ENCODE data around the gene BGLAP. TPM values are rescaled to one million over a fixed set of nuclear protein-coding genes. Genes with fewer than 3 reads are reported as not detected.
A peak's percentile ranks its signal among the peaks of the same experiment; 100 is the strongest.
"Not testable (repeated sequence)": the region's sequence is repeated elsewhere in the genome, so short reads cannot be mapped to it uniquely, and the experiment has no call there.

Gene BGLAP
- total RNA-seq, 2 donors from 2014 or later, result 0.52 TPM; not detected in 1

DNA sequence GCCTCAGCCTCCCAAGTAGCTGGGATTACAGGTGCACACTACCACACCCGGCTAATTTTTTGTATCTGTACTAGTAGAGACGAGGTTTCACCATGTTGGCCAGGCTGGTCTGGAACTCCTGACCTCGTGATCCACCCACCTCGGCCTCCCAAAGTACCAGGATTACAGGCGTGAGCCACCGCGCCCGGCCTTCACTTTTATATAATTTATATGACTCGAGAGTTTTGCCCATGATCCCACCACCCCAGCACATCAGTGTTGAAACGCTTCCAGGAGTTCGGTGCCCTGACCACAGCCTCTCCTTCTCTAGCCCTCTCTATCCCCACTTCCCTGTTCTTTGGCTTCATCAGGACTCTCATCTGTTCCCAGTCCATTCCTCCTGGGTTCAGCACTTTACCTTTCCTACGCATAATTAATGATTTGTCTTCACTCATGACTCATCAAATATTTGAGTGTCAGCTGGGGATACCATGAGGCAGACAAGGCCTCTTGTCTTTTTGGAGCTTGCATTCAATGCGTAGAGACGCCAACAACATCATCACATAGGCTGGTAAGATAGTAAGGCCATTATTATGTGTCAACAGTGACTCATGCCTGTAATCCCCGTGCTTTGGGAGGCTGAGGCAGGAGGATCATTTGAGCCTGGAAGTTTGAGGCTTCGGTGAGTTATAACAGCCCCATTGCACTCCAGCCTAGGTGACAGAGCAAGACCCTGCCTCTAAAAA is 27.8 kb upstream of the BGLAP start:
- TF ChIP-seq POLR2A (IDR thresholded peaks at IDR 0.05), result no peak
- no peaks in the 10 kb centered on the region for H3K27me3 ChIP-seq
- H3K4me1 ChIP-seq, result peaks cover 39% of the 10 kb centered on the region
- intact Hi-C loops (cut with DNase I), result no loop called here
- peak overlapping the region in 2 of 4 donors; percentile 89 to 99 for H3K27ac ChIP-seq
- DNase-seq (no peak), ATAC-seq (no peak)
- H3K36me3 ChIP-seq (replicated peaks in 1 of 2; ENCODE audit: insufficient read depth in 1 of 2, low read depth in 2 of 2), result peaks cover 0 to 2% of the 10 kb centered on the region in 2 donors
- peak overlapping the region in 1 of 2 donors; percentile 60 for H3K4me3 ChIP-seq
- H3K9me3 ChIP-seq, result no peaks in the 10 kb centered on the region
- WGBS, 2 donors, result 77 to 81% methylated on average over 16 of the region's 16 CpGs

DNA sequence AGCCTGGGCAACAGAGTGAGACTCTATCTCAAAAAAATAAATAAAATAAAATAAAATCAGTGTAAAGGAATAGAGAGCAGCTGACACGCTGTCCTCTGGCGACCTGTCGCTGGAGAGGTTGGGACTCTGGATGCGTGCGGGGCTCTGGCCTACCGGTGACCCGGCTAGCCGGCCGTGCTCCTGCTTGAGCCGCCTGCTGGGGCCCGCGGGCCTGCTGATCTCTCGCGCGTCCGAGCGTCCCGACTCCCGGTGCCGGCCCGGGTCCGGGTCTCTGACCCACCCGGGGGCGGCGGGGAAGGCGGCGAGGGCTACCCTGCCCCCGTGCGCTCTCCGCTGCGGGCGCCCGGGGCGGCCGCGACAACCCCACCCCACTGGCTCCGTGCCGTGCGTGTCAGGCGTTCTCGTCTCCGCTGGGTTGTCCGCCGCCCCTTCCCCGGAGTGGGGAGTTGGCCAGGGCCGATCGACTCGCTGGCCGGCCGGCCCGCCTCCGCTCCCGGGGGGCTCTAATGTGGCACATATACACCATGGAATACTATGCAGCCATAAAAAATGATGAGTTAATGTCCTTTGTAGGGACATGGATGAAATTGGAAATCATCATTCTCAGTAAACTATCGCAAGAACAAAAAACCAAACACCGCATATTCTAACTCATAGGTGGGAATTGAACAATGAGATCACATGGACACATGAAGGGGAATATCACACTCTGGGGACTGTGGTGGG is 25.5 kb upstream of the BGLAP start:
- intact Hi-C loops (cut with DNase I); H3K9me3 ChIP-seq; H3K27ac ChIP-seq; ATAC-seq; H3K36me3 ChIP-seq (replicated peaks in 1 of 2; ENCODE audit: insufficient read depth in 1 of 2, low read depth in 2 of 2); H3K27me3 ChIP-seq; H3K4me3 ChIP-seq; DNase-seq: not testable (repeated sequence)
- WGBS, 2 donors, result 95 to 98% methylated on average over 37 of the region's 55 CpGs
- H3K4me1 ChIP-seq, result peaks cover 39% of the 10 kb centered on the region

- peak overlapping the region in 3 of 4 donors; percentile 27 to 70 (median 62) for H3K27ac ChIP-seq
- ATAC-seq, result peak; percentile 49
- peaks cover 0 to 7% of the 10 kb centered on the region in 2 donors for H3K36me3 ChIP-seq (replicated peaks in 1 of 2; ENCODE audit: insufficient read depth in 1 of 2, low read depth in 2 of 2)
- DNase-seq, result peak in 2 of 4 donors; percentile 26 to 64
- H3K9me3 ChIP-seq, result no peaks in the 10 kb centered on the region
- no peaks in the 10 kb centered on the region for H3K27me3 ChIP-seq
- no peak overlapping the region for H3K4me3 ChIP-seq
- TF ChIP-seq POLR2A (IDR thresholded peaks at IDR 0.05) (no peak), CTCF (IDR thresholded peaks at IDR 0.05) (no peak)
- 0 to 2% methylated on average over 2 of the region's 2 CpGs for WGBS, 2 donors
- intact Hi-C loops (cut with DNase I), result no loop called here
- peaks cover 33% of the 10 kb centered on the region for H3K4me1 ChIP-seq
Observed at GRCh38 chr1:156217871-156218270, 24.1 kb upstream of the BGLAP start.

DNA sequence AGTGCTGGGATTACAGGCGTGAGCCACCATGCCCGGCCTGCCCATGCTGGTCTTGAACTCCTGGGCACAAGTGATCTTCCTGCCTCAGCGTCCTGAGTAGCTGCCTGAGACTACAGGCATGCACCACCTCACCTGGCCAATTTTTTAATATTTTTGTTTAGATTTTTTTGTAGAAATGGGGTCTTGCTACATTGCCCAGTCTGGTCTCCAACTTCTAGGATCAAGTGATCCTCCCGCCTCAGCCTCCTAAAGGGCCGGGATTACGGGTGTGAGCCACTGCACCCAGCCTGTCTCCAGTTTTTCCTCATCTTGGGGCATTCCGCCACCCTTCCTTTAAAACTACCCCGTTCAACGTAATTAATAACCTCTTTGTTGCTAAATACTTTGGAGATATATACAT is 21.8 kb upstream of the BGLAP start:
- 95% methylated on average over 9 of the region's 9 CpGs for WGBS, 2 donors
- Histone ChIP-seq H3K9me3 (no peaks in the 10 kb centered on the region), H3K4me1 (peaks cover 26% of the 10 kb centered on the region), H3K4me3 (no peak overlapping the region), H3K27me3 (no peaks in the 10 kb centered on the region), H3K27ac (no peak overlapping the region), H3K36me3 (replicated peaks in 1 of 2; ENCODE audit: insufficient read depth in 1 of 2, low read depth in 2 of 2) (peaks cover 0 to 14% of the 10 kb centered on the region in 2 donors)
- intact Hi-C loops (cut with DNase I), result loop anchor here (5.0 kb wide), 2 partner anchors 73 to 128 kb away; no protein-coding TSS in a partner anchor
- no peak for TF ChIP-seq POLR2A (IDR thresholded peaks at IDR 0.05)
- TF ChIP-seq CTCF (IDR thresholded peaks at IDR 0.05), result no peak
- no peak for DNase-seq
- ATAC-seq, result no peak

- TF ChIP-seq POLR2A (IDR thresholded peaks at IDR 0.05) (no peak), CTCF (IDR thresholded peaks at IDR 0.05) (no peak)
- WGBS, 2 donors, result 93 to 95% methylated on average over 13 of the region's 13 CpGs
- H3K4me3 ChIP-seq, result no peak overlapping the region
- peaks cover 0 to 14% of the 10 kb centered on the region in 2 donors for H3K36me3 ChIP-seq (replicated peaks in 1 of 2; ENCODE audit: insufficient read depth in 1 of 2, low read depth in 2 of 2)
- DNase-seq (no peak), ATAC-seq (no peak)
- H3K27ac ChIP-seq, result no peak overlapping the region
- intact Hi-C loops (cut with DNase I), result loop anchor here (5.0 kb wide), 2 partner anchors 75 to 130 kb away; no protein-coding TSS in a partner anchor
- no peaks in the 10 kb centered on the region for H3K9me3 ChIP-seq
- H3K4me1 ChIP-seq, result peaks cover 22% of the 10 kb centered on the region
- no peaks in the 10 kb centered on the region for H3K27me3 ChIP-seq
Observed at GRCh38 chr1:156221986-156222692, 19.8 kb upstream of the BGLAP start.

Data from body of pancreas (tissue), 4 donors.